Endothelial cell (in vitro differentiated cells): ENCODE measurements around the gene ITGA6. TPM values are rescaled to one million over a fixed set of nuclear protein-coding genes. Genes with fewer than 3 reads are reported as not detected.

Experiments used
- DNase-seq: peaks from one replicate; pipeline ENCODE4 v3.0.0; 2021; ENCODE audit warnings: low spot score
- H3K27ac Mint-ChIP-seq: one replicate; pipeline ENCODE4 v1.8.0; 2021; ENCODE audit warnings: mixed read lengths, inconsistent platforms; ENCODE audit not compliant: unreplicated experiment
- H3K27me3 Mint-ChIP-seq: one replicate; pipeline ENCODE4 v1.8.0; 2021; ENCODE audit warnings: mild to moderate bottlenecking, moderate library complexity, mixed read lengths, inconsistent platforms; ENCODE audit not compliant: unreplicated experiment
- H3K36me3 Mint-ChIP-seq: one replicate; pipeline ENCODE4 v1.8.0; 2021; ENCODE audit warnings: mild to moderate bottlenecking, low read depth, mixed read lengths, inconsistent platforms; ENCODE audit not compliant: unreplicated experiment
- H3K4me1 Mint-ChIP-seq: one replicate; pipeline ENCODE4 v1.8.0; 2021; ENCODE audit warnings: mild to moderate bottlenecking, mixed read lengths, inconsistent platforms; ENCODE audit not compliant: unreplicated experiment
- H3K4me3 Mint-ChIP-seq: one replicate; pipeline ENCODE4 v1.8.0; 2021; ENCODE audit warnings: mild to moderate bottlenecking, mixed read lengths, inconsistent platforms; ENCODE audit not compliant: unreplicated experiment
- H3K9me3 Mint-ChIP-seq: one replicate; pipeline ENCODE4 v1.8.0; 2021; ENCODE audit warnings: mixed read lengths, inconsistent platforms; ENCODE audit not compliant: unreplicated experiment
- total RNA-seq: library from RNA; stranded (reverse); fragmentation: NEBNext Ultra II Directional; extraction: Animal tissue kit (Norgen Biotek cat#: 25700); gene quantifications from one replicate; pipeline ENCODE4 v1.2.1, GENCODE V29; 2021; ENCODE audit not compliant: unreplicated experiment
- TF ChIP-seq, protein P1 (sequence below): fragments of 200-600 bp; sonication (generic); IDR thresholded peaks from one replicate; pipeline ENCODE4 v1.5.0; 2021; ENCODE audit warnings: antibody characterized with exemption; ENCODE audit not compliant: unreplicated experiment

The ITGA6 gene
- total RNA-seq, 1 donor from 2014 or later, result 34.0 TPM

DNA sequence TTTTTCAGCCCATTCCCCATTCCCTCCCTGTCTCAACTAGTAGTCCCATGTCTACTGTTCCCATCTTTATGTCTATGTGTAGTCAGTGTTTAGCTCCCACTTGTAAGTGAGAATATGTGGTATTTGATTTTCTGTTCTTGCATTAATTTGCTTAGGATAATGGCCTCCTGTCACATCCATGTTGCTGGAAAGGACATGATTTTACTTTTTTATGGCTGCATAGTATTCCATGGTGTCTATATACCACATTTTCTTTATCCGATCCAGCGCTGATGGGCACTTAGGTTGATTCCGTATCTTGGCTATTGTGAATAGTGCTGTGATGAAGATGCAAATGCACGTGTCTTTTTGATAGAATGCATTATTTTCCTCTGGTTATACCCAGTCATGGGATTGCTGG, 21.7 kb upstream of the ITGA6 start:
- no peak for DNase-seq
- Mint-ChIP-seq H3K36me3 (no peaks in the 10 kb centered on the region), H3K4me1 (peaks cover 5% of the 10 kb centered on the region), H3K9me3 (no peaks in the 10 kb centered on the region), H3K27me3 (no peaks in the 10 kb centered on the region), H3K4me3 (no peak overlapping the region), H3K27ac (no peak overlapping the region)
- TF ChIP-seq, protein P1, sequence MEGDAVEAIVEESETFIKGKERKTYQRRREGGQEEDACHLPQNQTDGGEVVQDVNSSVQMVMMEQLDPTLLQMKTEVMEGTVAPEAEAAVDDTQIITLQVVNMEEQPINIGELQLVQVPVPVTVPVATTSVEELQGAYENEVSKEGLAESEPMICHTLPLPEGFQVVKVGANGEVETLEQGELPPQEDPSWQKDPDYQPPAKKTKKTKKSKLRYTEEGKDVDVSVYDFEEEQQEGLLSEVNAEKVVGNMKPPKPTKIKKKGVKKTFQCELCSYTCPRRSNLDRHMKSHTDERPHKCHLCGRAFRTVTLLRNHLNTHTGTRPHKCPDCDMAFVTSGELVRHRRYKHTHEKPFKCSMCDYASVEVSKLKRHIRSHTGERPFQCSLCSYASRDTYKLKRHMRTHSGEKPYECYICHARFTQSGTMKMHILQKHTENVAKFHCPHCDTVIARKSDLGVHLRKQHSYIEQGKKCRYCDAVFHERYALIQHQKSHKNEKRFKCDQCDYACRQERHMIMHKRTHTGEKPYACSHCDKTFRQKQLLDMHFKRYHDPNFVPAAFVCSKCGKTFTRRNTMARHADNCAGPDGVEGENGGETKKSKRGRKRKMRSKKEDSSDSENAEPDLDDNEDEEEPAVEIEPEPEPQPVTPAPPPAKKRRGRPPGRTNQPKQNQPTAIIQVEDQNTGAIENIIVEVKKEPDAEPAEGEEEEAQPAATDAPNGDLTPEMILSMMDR, result no peak

GRCh38 chr2:172408143-172408766, 19.1 kb upstream of the ITGA6 start:
- H3K4me3 Mint-ChIP-seq, result no peak overlapping the region
- no peaks in the 10 kb centered on the region for H3K4me1 Mint-ChIP-seq
- no peaks in the 10 kb centered on the region for H3K27me3 Mint-ChIP-seq
- H3K27ac Mint-ChIP-seq, result no peak overlapping the region
- H3K9me3 Mint-ChIP-seq, result no peaks in the 10 kb centered on the region
- H3K36me3 Mint-ChIP-seq, result no peaks in the 10 kb centered on the region
- no peak for DNase-seq
- TF ChIP-seq, protein P1, result no peak

DNA sequence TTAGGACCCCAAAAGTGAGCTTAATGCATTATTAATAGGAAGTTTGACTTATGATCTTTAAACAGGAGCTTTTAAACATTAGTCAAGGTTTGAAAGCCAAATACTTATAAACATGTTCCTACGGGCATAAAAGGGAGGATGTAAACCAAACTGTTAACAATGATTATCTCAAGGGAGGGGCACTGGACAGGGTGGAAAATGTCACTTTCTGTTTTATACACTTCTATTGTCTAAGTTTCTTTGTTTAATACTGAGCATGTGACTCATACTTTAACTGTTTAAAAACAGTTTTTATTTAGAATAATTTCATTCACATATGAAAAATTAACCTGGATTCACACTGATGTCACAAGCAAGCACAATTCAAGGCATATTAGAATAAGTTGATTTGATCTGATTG, 18.3 kb upstream of the ITGA6 start:
- Mint-ChIP-seq H3K4me3 (no peak overlapping the region), H3K9me3 (no peaks in the 10 kb centered on the region), H3K4me1 (no peaks in the 10 kb centered on the region), H3K27ac (no peak overlapping the region), H3K36me3 (no peaks in the 10 kb centered on the region), H3K27me3 (no peaks in the 10 kb centered on the region)
- TF ChIP-seq, protein P1, result no peak
- no peak for DNase-seq

DNA sequence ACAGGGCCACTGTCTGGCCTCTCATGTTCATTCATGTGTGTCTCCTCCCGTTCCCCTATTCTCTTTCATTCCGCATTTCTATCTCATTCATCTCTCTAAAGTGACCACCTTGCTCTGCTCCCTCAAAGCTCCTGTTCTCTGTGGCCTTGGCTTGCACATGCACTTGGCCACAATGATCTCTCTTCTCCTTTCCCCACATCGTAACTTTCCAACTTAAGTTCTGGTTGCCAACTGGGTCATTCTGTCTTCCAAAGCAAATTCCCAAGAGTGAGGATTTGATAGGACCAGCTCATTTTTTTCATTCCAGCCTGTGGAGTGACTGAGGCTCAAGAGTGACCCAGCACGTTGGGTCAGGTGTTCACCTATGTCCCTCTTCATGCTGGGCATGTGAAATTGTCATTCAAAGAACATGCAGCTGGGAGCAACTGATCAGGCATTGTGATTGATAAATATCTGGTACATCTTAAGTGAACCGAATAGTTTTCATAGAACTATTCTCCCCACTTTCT, 14.3 kb upstream of the ITGA6 start:
- H3K27me3 Mint-ChIP-seq, result no peaks in the 10 kb centered on the region
- TF ChIP-seq, protein P1, result no peak
- H3K9me3 Mint-ChIP-seq, result no peaks in the 10 kb centered on the region
- H3K36me3 Mint-ChIP-seq, result no peaks in the 10 kb centered on the region
- no peak for DNase-seq
- H3K4me1 Mint-ChIP-seq, result no peaks in the 10 kb centered on the region
- no peak overlapping the region for H3K4me3 Mint-ChIP-seq
- H3K27ac Mint-ChIP-seq, result no peak overlapping the region

DNA sequence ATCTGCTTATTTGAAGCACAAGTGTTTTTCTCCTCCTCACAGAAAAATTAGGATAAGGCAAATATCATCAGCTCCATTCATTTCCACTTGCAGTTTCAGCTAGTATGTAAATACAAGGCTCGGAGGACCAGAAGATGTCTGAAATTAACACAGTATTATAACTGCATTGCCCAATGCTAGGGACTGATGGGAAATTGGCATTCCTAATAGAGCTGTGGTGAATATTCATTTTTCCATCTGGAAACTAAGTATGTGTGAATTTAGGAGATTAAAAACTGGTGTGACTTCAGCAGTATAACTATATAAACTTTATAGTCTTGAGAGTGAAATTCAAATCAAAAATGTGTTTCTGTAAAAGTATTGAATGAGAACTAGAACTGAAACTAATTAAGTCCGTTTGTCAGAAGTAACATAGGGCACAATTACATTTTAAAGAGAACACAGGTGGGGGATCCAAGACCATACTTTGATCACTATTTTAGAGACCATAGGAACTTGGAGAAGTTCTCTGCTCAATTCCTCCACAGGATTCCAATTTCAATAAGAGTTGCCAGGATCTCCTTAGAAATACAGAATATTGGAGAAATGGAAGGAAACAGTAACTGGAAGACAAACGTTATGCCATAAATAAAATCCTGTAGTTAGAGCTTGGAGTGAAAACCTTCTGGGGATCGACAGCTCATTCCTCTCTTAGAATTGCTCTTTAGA, 12.1 kb upstream of the ITGA6 start:
- no peak for DNase-seq
- H3K27ac Mint-ChIP-seq, result no peak overlapping the region
- no peaks in the 10 kb centered on the region for H3K27me3 Mint-ChIP-seq
- TF ChIP-seq, protein P1, result no peak
- no peaks in the 10 kb centered on the region for H3K4me1 Mint-ChIP-seq
- no peak overlapping the region for H3K4me3 Mint-ChIP-seq
- no peaks in the 10 kb centered on the region for H3K9me3 Mint-ChIP-seq
- H3K36me3 Mint-ChIP-seq, result no peaks in the 10 kb centered on the region
